GM12878 (cell line): Measurements from ENCODE around the gene GABRB1. TPM values are rescaled to one million over a fixed set of nuclear protein-coding genes. Genes with fewer than 3 reads are reported as not detected.
A peak's percentile ranks its signal among the peaks of the same experiment; 100 is the strongest.

ENCODE experiments used
- ASH2L ChIP-seq: fragments of 300-600, 200-600 bp; sonication (generic); IDR thresholded peaks from 2 replicates; pipeline ENCODE4 v1.6.1; 2017; ENCODE audit warnings: low read depth, mild to moderate bottlenecking, borderline replicate concordance
- CHD2 ChIP-seq: IDR thresholded peaks from 2 replicates; pipeline ENCODE4 v1.6.1; 2011; ENCODE audit warnings: low read depth, low read length, improper control_type of control experiment, borderline replicate concordance
- CTCF ChIP-seq, 3 experiments: IDR thresholded peaks in 2 of 3; conservative IDR thresholded peaks in 1 of 3; 2 replicates each; pipeline ENCODE4 v1.5.1; 2011; ENCODE audit warnings: low read depth in 3 of 3, low read length in 3 of 3, mild to moderate bottlenecking in 3 of 3, control low read depth in 2 of 3, moderate library complexity in 2 of 3, inconsistent platforms in 1 of 3, mixed read lengths in 1 of 3; ENCODE audit not compliant: control insufficient read depth in 2 of 3, insufficient read depth in 1 of 3; ENCODE audit errors: extremely low read depth in 1 of 3
- E2F4 ChIP-seq: IDR thresholded peaks from 2 replicates; pipeline ENCODE4 v1.6.1; 2012; ENCODE audit warnings: low read depth, low read length, improper control_type of control experiment
- EED ChIP-seq: sonication (generic); IDR thresholded peaks from 2 replicates; pipeline ENCODE4 v1.6.1; 2016; ENCODE audit warnings: antibody characterized with exemption, low read depth
- IKZF1 ChIP-seq: fragments of 450-650 bp; conservative IDR thresholded peaks from 2 replicates; pipeline ENCODE4 v1.6.1; 2017; ENCODE audit warnings: antibody characterized with exemption, mild to moderate bottlenecking
- IRF3 ChIP-seq: fragments of 450-650 bp; IDR thresholded peaks from 2 replicates; pipeline ENCODE4 v1.6.1; 2014; ENCODE audit warnings: mild to moderate bottlenecking
- IRF4 ChIP-seq: IDR thresholded peaks from 2 replicates; pipeline ENCODE4 v1.6.1; 2011; ENCODE audit warnings: low read depth, low read length
- MAX ChIP-seq: IDR thresholded peaks from 2 replicates; pipeline ENCODE4 v1.6.1; 2012; ENCODE audit warnings: low read depth, low read length, improper control_type of control experiment
- MLLT1 ChIP-seq: fragments of 450-650 bp; IDR thresholded peaks from 2 replicates; pipeline ENCODE4 v1.6.1; 2016; ENCODE audit warnings: mild to moderate bottlenecking
- NFYB ChIP-seq: IDR thresholded peaks from 2 replicates; pipeline ENCODE4 v1.6.1; 2011; ENCODE audit warnings: low read depth, mild to moderate bottlenecking, low read length, improper control_type of control experiment, moderate library complexity; ENCODE audit not compliant: insufficient read depth
- PML ChIP-seq: IDR thresholded peaks from 2 replicates; pipeline ENCODE4 v1.6.1; 2012; ENCODE audit warnings: low read length, inconsistent platforms
- RAD51 ChIP-seq: fragments of 450-650 bp; IDR thresholded peaks from 2 replicates; pipeline ENCODE4 v1.6.1; 2016; ENCODE audit warnings: moderate library complexity, mild to moderate bottlenecking, inconsistent platforms
- SMC3 ChIP-seq: IDR thresholded peaks from 2 replicates; pipeline ENCODE4 v1.6.1; 2011; ENCODE audit warnings: low read length, improper control_type of control experiment, borderline replicate concordance
- USF2 ChIP-seq: IDR thresholded peaks from 2 replicates; pipeline ENCODE4 v1.6.1; 2011; ENCODE audit warnings: low read depth, low read length, improper control_type of control experiment, borderline replicate concordance
- YY1 ChIP-seq: IDR thresholded peaks from 2 replicates; pipeline ENCODE4 v1.6.1; 2011; ENCODE audit warnings: low read depth, mild to moderate bottlenecking, low read length
- ZNF622 ChIP-seq: fragments of 450-650 bp; IDR thresholded peaks from 2 replicates; pipeline ENCODE4 v1.6.1; 2017; ENCODE audit warnings: mild to moderate bottlenecking, inconsistent platforms
- ZNF687 ChIP-seq: fragments of 450-650 bp; IDR thresholded peaks from 2 replicates; pipeline ENCODE4 v1.6.1; 2017; ENCODE audit warnings: mild to moderate bottlenecking, moderate library complexity
- polyA plus RNA-seq, 11 experiments: library from polyadenylated mRNA; depleted of rRNA in 4 of 11; unstranded in 6 of 11; stranded (reverse) in 5 of 11; fragments of >200 nt; fragmentation: Nextera tagmentation in 4 of 11; fragmentation: Illumina TruSeq in 1 of 11; extraction: Ambion mirVana in 4 of 11; extraction: Trizol in 1 of 11; gene quantifications; 1 replicate in 1 of 11; 2 replicates in 10 of 11; pipeline versions ENCODE4 v1.2.1 to v1.2.3, GENCODE V29; 2011 to 2016; ENCODE audit warnings: inconsistent platforms in 2 of 11, missing spikeins in 2 of 11, low read depth in 1 of 11
- total RNA-seq, 4 experiments: library from RNA; depleted of rRNA in 3 of 4; stranded (reverse); fragments of >200 nt in 3 of 4; fragmentation: Illumina TruSeq in 1 of 4; extraction: Trizol in 1 of 4; gene quantifications; 2 replicates each; pipeline versions ENCODE4 v1.2.1 to v1.2.3, GENCODE V29; 2013 to 2021

Gene GABRB1
- total and polyA plus RNA-seq, 10 of the 15 experiments (the other 5 are each of a cell fraction or from before 2014, with no cell fraction given) = 0.13 to 0.92 TPM; not detected in 8

- TF ChIP-seq CTCF (IDR thresholded peaks at IDR 0.05 in 2 of 3, conservative IDR thresholded peaks at IDR 0.05 in 1 of 3; ENCODE audit: control insufficient read depth in 2 of 3, extremely low read depth in 1 of 3, insufficient read depth in 1 of 3, low read depth in 3 of 3, low read length in 3 of 3) (peak; percentile 22 to 41 (median 34); a peak in 5 of 6 replicates), ZNF687 (peak; percentile 71; the same call in 1 of the 2 replicates), NFYB (peak; percentile 36; the same call in 1 of the 2 replicates), USF2 (peak; percentile 99), RAD51 (peak; percentile 100), PML (peak; percentile 66; the same call in 1 of the 2 replicates), IRF3 (peak; percentile 56; the same call in 1 of the 2 replicates), CHD2 (peak; percentile 53; the same call in 1 of the 2 replicates), IRF4 (0 out of 2 replicates have a peak, but pooled peaks have one; percentile 29), MLLT1 (no peak), SMC3 (0 out of 2 replicates have a peak, but pooled peaks have one; percentile 31), E2F4 (no peak), ZNF622 (no peak), ASH2L (peak; percentile 94), MAX (peak; percentile 100), YY1 (peak; percentile 83), IKZF1 (peak; percentile 88), EED (peak; percentile 18; the same call in 1 of the 2 replicates)
Observed at GRCh38 chr4:47463235-47463956, 432.0 kb downstream of the GABRB1 start, which contains the start of gene COMMD8 (continued).
